Liver (tissue), 9 donors: ENCODE data around the gene CDT1. TPM values are rescaled to one million over a fixed set of nuclear protein-coding genes. Genes with fewer than 3 reads are reported as not detected.

ENCODE experiments used
- DNase-seq: peaks from one replicate; pipeline ENCODE4 v3.0.0-alpha.2; 2017; ENCODE audit warnings: low spot score
- H3K27ac ChIP-seq, 2 donors: one replicate each; pipeline ENCODE4 v1.7.0; 2013; ENCODE audit warnings: inconsistent platforms in 2 of 2, low read length in 2 of 2, control low read depth in 1 of 2, low read depth in 1 of 2, mild to moderate bottlenecking in 1 of 2
- H3K27me3 ChIP-seq, 4 donors: one replicate each; pipeline versions ENCODE4 v1.6.1 to v1.7.0; 2013; ENCODE audit warnings: low read length in 3 of 4, inconsistent platforms in 1 of 4, mild to moderate bottlenecking in 1 of 4, moderate library complexity in 1 of 4; ENCODE audit not compliant: control insufficient read depth in 4 of 4, insufficient read depth in 4 of 4
- H3K36me3 ChIP-seq, 4 donors: one replicate each; pipeline versions ENCODE4 v1.6.1 to v1.7.0; 2013; ENCODE audit warnings: low read length in 3 of 4, mild to moderate bottlenecking in 3 of 4, low read depth in 1 of 4, moderate library complexity in 1 of 4; ENCODE audit not compliant: control insufficient read depth in 4 of 4, insufficient read depth in 3 of 4
- H3K4me1 ChIP-seq, 4 donors: one replicate each; pipeline versions ENCODE4 v1.6.1 to v1.7.0; 2013; ENCODE audit warnings: low read length in 3 of 4, mild to moderate bottlenecking in 3 of 4, moderate library complexity in 1 of 4; ENCODE audit not compliant: control insufficient read depth in 4 of 4, insufficient read depth in 4 of 4
- H3K4me3 ChIP-seq, 3 donors: one replicate each; pipeline versions ENCODE4 v1.6.1 to v1.7.0; 2013; ENCODE audit warnings: low read length in 3 of 3, control low read depth in 1 of 3, low read depth in 1 of 3, mild to moderate bottlenecking in 1 of 3
- H3K9ac ChIP-seq, 2 donors: one replicate each; pipeline ENCODE4 v1.7.0; 2013; ENCODE audit warnings: low read length in 2 of 2, mild to moderate bottlenecking in 2 of 2, moderate library complexity in 2 of 2, control low read depth in 1 of 2, low read depth in 1 of 2
- H3K9me3 ChIP-seq, 4 donors: one replicate each; pipeline versions ENCODE4 v1.6.1 to v1.7.0; 2013; ENCODE audit warnings: low read length in 3 of 4; ENCODE audit not compliant: control insufficient read depth in 4 of 4
- ATF3 ChIP-seq: IDR thresholded peaks from 2 replicates; pipeline ENCODE4 v1.6.1; 2016; ENCODE audit warnings: antibody characterized with exemption
- EGR1 ChIP-seq, 2 donors: IDR thresholded peaks; 2 replicates each; pipeline ENCODE4 v1.6.1; 2016 to 2018; ENCODE audit warnings: antibody characterized with exemption in 2 of 2, low read depth in 2 of 2
- FOXA1 ChIP-seq: IDR thresholded peaks from 2 replicates; pipeline ENCODE4 v1.6.1; 2016; ENCODE audit warnings: antibody characterized with exemption
- FOXA2 ChIP-seq: IDR thresholded peaks from 2 replicates; pipeline ENCODE4 v1.6.1; 2016; ENCODE audit warnings: antibody characterized with exemption
- NR2F2 ChIP-seq: IDR thresholded peaks from 2 replicates; pipeline ENCODE4 v1.6.1; 2016; ENCODE audit warnings: antibody characterized with exemption
- RAD21 ChIP-seq, 2 donors: IDR thresholded peaks; 2 replicates each; pipeline ENCODE4 v1.6.1; 2016; ENCODE audit warnings: antibody characterized with exemption in 2 of 2, mild to moderate bottlenecking in 2 of 2
- REST ChIP-seq: IDR thresholded peaks from 2 replicates; pipeline ENCODE4 v1.6.1; 2016; ENCODE audit warnings: antibody characterized with exemption, mild to moderate bottlenecking
- RXRA ChIP-seq, 2 donors: IDR thresholded peaks; 2 replicates each; pipeline ENCODE4 v1.6.1; 2017 to 2018; ENCODE audit warnings: antibody characterized with exemption in 2 of 2, mild to moderate bottlenecking in 1 of 2
- SP1 ChIP-seq: IDR thresholded peaks from 2 replicates; pipeline ENCODE4 v1.6.1; 2018; ENCODE audit warnings: antibody characterized with exemption, mild to moderate bottlenecking
- TAF1 ChIP-seq: conservative IDR thresholded peaks from 2 replicates; pipeline ENCODE4 v1.6.1; 2016; ENCODE audit warnings: antibody characterized with exemption, mild to moderate bottlenecking
- YY1 ChIP-seq: IDR thresholded peaks from 2 replicates; pipeline ENCODE4 v1.6.1; 2016; ENCODE audit warnings: antibody characterized with exemption, mild to moderate bottlenecking
- ZBTB33 ChIP-seq: IDR thresholded peaks from 2 replicates; pipeline ENCODE4 v1.6.1; 2016; ENCODE audit warnings: antibody characterized with exemption
- WGBS: extraction: QIAGEN DNeasy Blood & Tissue Kit; methylation state at CpG from one replicate; pipeline ENCODE4 v1.1.7; 2013; 5-methylcytosine and 5-hydroxymethylcytosine counted together
- polyA plus RNA-seq, 2 donors: library from polyadenylated mRNA; stranded (reverse) in 1 of 2; unstranded in 1 of 2; fragments of 200-250 nt in 1 of 2; fragments of >200 nt in 1 of 2; fragmentation: Nextera tagmentation in 1 of 2; extraction: Ambion mirVana in 1 of 2; gene quantifications; one replicate each; pipeline versions ENCODE4 v1.2.1 to v1.2.3, GENCODE V29; 2013 to 2015
- total RNA-seq, 2 donors: library from RNA; depleted of rRNA; stranded (reverse); fragments of >200 nt; gene quantifications; one replicate each; pipeline ENCODE4 v1.2.3, GENCODE V29; 2014
- donor health status: healthy.
- donor health status: healthy.
- donor health status: healthy.
- donor health status: healthy.
- donor health status: healthy.

Gene CDT1
- total and polyA plus RNA-seq, 4 donors, result 0.08 to 37.6 (median 0.93) TPM

- H3K4me1 ChIP-seq, result peaks cover 23 to 57% (median 48%) of the 10 kb centered on the region in 4 donors
These were observed 36.6 kb upstream of the CDT1 start for GRCh38 chr16:88766975-88767374.

GRCh38 chr16:88767546-88768070, 36.0 kb upstream of the CDT1 start:
- WGBS, result 77% methylated on average over 12 of the region's 12 CpGs
- TF ChIP-seq RAD21 (IDR thresholded peaks at IDR 0.05), result no peak
- no peak for TF ChIP-seq FOXA2
- TF ChIP-seq EGR1 (IDR thresholded peaks at IDR 0.05; ENCODE audit: low read depth in 2 of 2), result no peak
- TF ChIP-seq SP1, result no peak
- TF ChIP-seq NR2F2, result no peak
- DNase-seq, result peak; percentile 63
- Histone ChIP-seq H3K27ac (peak overlapping the region; percentile 8 to 32), H3K27me3 (no peaks in the 10 kb centered on the region), H3K4me3 (no peak overlapping the region), H3K9me3 (no peaks in the 10 kb centered on the region), H3K36me3 (no peaks in the 10 kb centered on the region), H3K4me1 (peaks cover 21 to 54% (median 42%) of the 10 kb centered on the region in 4 donors), H3K9ac (no peak overlapping the region)

More at GRCh38 chr16:88766975-88767374, 36.6 kb upstream of the CDT1 start:
- H3K27me3 ChIP-seq, result no peaks in the 10 kb centered on the region
- no peak overlapping the region for H3K4me3 ChIP-seq
- H3K9me3 ChIP-seq, result no peaks in the 10 kb centered on the region
- no peak overlapping the region for H3K9ac ChIP-seq
- 82% methylated on average over 11 of the region's 11 CpGs for WGBS
- TF ChIP-seq FOXA1, result no peak
- TF ChIP-seq ZBTB33, result no peak
- no peak for TF ChIP-seq TAF1
- TF ChIP-seq YY1, result no peak
- no peak for TF ChIP-seq ATF3
- no peak for TF ChIP-seq RXRA (IDR thresholded peaks at IDR 0.05)
- no peak for TF ChIP-seq REST
- no peak for DNase-seq
- H3K27ac ChIP-seq, result no peak overlapping the region
- H3K36me3 ChIP-seq, result no peaks in the 10 kb centered on the region
